Neural crest cell (in vitro differentiated cells): ENCODE results near the gene SEC14L1. TPM values are rescaled to one million over a fixed set of nuclear protein-coding genes. Genes with fewer than 3 reads are reported as not detected.

Experiments used
- DNase-seq: peaks from one replicate; pipeline ENCODE4 v3.0.0; 2021; ENCODE audit warnings: low read depth, mixed read lengths, low spot score
- H3K27ac Mint-ChIP-seq: one replicate; pipeline ENCODE4 v1.8.0; 2021; ENCODE audit warnings: mild to moderate bottlenecking, mixed read lengths; ENCODE audit not compliant: unreplicated experiment
- H3K27me3 Mint-ChIP-seq: 2 replicates; pipeline ENCODE4 v1.8.0; 2021; ENCODE audit warnings: low read depth, mild to moderate bottlenecking, mixed read lengths
- H3K36me3 Mint-ChIP-seq: 2 replicates; pipeline ENCODE4 v1.8.0; 2021; ENCODE audit warnings: low read depth, mild to moderate bottlenecking, mixed read lengths
- H3K4me1 Mint-ChIP-seq: 2 replicates; pipeline ENCODE4 v1.8.0; 2021; ENCODE audit warnings: mixed read lengths
- H3K4me3 Mint-ChIP-seq: one replicate; pipeline ENCODE4 v1.8.0; 2021; ENCODE audit warnings: mild to moderate bottlenecking, mixed read lengths
- H3K9me3 Mint-ChIP-seq: 2 replicates; pipeline ENCODE4 v1.8.0; 2021; ENCODE audit warnings: mixed read lengths
- CTCF ChIP-seq: fragments of 200-600 bp; sonication (generic); conservative IDR thresholded peaks from 2 replicates; pipeline ENCODE4 v1.5.0; 2021; ENCODE audit warnings: antibody characterized with exemption, mild to moderate bottlenecking
- long read RNA-seq: library from polyadenylated mRNA; unstranded; transcript quantifications from one replicate; pipeline ENCODE4 v2.0.0, GENCODE V29; 2020
- total RNA-seq: library from RNA; stranded (reverse); gene quantifications from 2 replicates; pipeline ENCODE4 v1.2.1, GENCODE V29; 2021

Gene SEC14L1
- total RNA-seq, result 108 TPM in 2 replicates
- long read RNA-seq, full-length matches to known transcripts, result 28 of 41 reads
- long read RNA-seq, partial matches to known transcripts, result 5 of 41 reads
- long read RNA-seq, other reads (novel, unspliced or antisense), result 8 of 41 reads

- H3K4me3 Mint-ChIP-seq, result peak within 1 kb of the TSS; percentile 92
- peaks cover 2% of the 10 kb centered on the region for H3K9me3 Mint-ChIP-seq
- no peaks in the 10 kb centered on the region for H3K27me3 Mint-ChIP-seq
- H3K36me3 Mint-ChIP-seq, result peaks cover 13% of the 10 kb centered on the region
- peak within 1 kb of the TSS; percentile 63 for H3K27ac Mint-ChIP-seq
- DNase-seq, result peak; percentile 28
- TF ChIP-seq CTCF, result no peak
- peaks cover 41% of the 10 kb centered on the region for H3K4me1 Mint-ChIP-seq
Measured at GRCh38 chr17:77140878-77141767, at the start of gene SEC14L1. SEC14L1 (plus strand) TSS chr17:77140969; CDS start chr17:77143597, 2,628 bp downstream.

GRCh38 chr17:77092025-77092424, 48.7 kb upstream of the SEC14L1 start:
- TF ChIP-seq CTCF, result no peak
- H3K9me3 Mint-ChIP-seq, result peaks cover 3% of the 10 kb centered on the region
- H3K27me3 Mint-ChIP-seq, result no peaks in the 10 kb centered on the region
- no peak for DNase-seq
- peaks cover 14% of the 10 kb centered on the region for H3K36me3 Mint-ChIP-seq
- H3K4me3 Mint-ChIP-seq, result no peak overlapping the region
- no peak overlapping the region for H3K27ac Mint-ChIP-seq
- peaks cover 32% of the 10 kb centered on the region for H3K4me1 Mint-ChIP-seq

GRCh38 chr17:77095461-77095860, 45.3 kb upstream of the SEC14L1 start:
- no peak overlapping the region for H3K4me3 Mint-ChIP-seq
- H3K27me3 Mint-ChIP-seq, result no peaks in the 10 kb centered on the region
- no peak for DNase-seq
- no peak overlapping the region for H3K27ac Mint-ChIP-seq
- H3K9me3 Mint-ChIP-seq, result no peaks in the 10 kb centered on the region
- H3K36me3 Mint-ChIP-seq, result peaks cover 22% of the 10 kb centered on the region
- no peak for TF ChIP-seq CTCF
- peaks cover 15% of the 10 kb centered on the region for H3K4me1 Mint-ChIP-seq

GRCh38 chr17:77096570-77097214, 44.1 kb upstream of the SEC14L1 start:
- H3K9me3 Mint-ChIP-seq, result no peaks in the 10 kb centered on the region
- no peaks in the 10 kb centered on the region for H3K27me3 Mint-ChIP-seq
- H3K4me3 Mint-ChIP-seq, result no peak overlapping the region
- peaks cover 22% of the 10 kb centered on the region for H3K36me3 Mint-ChIP-seq
- DNase-seq, result no peak
- peak; percentile 65 for TF ChIP-seq CTCF
- H3K27ac Mint-ChIP-seq, result no peak overlapping the region
- peaks cover 9% of the 10 kb centered on the region for H3K4me1 Mint-ChIP-seq

- no peak for TF ChIP-seq CTCF
- no peak for DNase-seq
- no peaks in the 10 kb centered on the region for H3K27me3 Mint-ChIP-seq
- H3K36me3 Mint-ChIP-seq, result peaks cover 18% of the 10 kb centered on the region
- H3K4me3 Mint-ChIP-seq, result no peak overlapping the region
- no peaks in the 10 kb centered on the region for H3K9me3 Mint-ChIP-seq
- no peak overlapping the region for H3K27ac Mint-ChIP-seq
- peaks cover 4% of the 10 kb centered on the region for H3K4me1 Mint-ChIP-seq
Measured at GRCh38 chr17:77097631-77098180, 43.1 kb upstream of the SEC14L1 start.
